PC-9 (cell line): ENCODE results near the gene SYCP2L.

Experiments
- EZH2 ChIP-seq: fragments of 200-600 bp; sonication (generic); IDR thresholded peaks from 2 replicates; pipeline ENCODE4 v1.8.0; 2017; ENCODE audit warnings: antibody characterized with exemption, low read depth
- TF ChIP-seq, protein P1 (sequence below): fragments of 200-600 bp; sonication (generic); conservative IDR thresholded peaks from 2 replicates; pipeline ENCODE4 v1.6.1; 2017; ENCODE audit warnings: mixed run types, antibody characterized with exemption, mild to moderate bottlenecking, moderate library complexity

- TF ChIP-seq, protein P1, sequence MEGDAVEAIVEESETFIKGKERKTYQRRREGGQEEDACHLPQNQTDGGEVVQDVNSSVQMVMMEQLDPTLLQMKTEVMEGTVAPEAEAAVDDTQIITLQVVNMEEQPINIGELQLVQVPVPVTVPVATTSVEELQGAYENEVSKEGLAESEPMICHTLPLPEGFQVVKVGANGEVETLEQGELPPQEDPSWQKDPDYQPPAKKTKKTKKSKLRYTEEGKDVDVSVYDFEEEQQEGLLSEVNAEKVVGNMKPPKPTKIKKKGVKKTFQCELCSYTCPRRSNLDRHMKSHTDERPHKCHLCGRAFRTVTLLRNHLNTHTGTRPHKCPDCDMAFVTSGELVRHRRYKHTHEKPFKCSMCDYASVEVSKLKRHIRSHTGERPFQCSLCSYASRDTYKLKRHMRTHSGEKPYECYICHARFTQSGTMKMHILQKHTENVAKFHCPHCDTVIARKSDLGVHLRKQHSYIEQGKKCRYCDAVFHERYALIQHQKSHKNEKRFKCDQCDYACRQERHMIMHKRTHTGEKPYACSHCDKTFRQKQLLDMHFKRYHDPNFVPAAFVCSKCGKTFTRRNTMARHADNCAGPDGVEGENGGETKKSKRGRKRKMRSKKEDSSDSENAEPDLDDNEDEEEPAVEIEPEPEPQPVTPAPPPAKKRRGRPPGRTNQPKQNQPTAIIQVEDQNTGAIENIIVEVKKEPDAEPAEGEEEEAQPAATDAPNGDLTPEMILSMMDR, result no peak
- no peak for TF ChIP-seq EZH2
These were observed 61.1 kb downstream of the SYCP2L start for GRCh38 chr6:10947966-10948365.
